ENCODE data around the gene ZNF70.

ZNF70 gene

DNA sequence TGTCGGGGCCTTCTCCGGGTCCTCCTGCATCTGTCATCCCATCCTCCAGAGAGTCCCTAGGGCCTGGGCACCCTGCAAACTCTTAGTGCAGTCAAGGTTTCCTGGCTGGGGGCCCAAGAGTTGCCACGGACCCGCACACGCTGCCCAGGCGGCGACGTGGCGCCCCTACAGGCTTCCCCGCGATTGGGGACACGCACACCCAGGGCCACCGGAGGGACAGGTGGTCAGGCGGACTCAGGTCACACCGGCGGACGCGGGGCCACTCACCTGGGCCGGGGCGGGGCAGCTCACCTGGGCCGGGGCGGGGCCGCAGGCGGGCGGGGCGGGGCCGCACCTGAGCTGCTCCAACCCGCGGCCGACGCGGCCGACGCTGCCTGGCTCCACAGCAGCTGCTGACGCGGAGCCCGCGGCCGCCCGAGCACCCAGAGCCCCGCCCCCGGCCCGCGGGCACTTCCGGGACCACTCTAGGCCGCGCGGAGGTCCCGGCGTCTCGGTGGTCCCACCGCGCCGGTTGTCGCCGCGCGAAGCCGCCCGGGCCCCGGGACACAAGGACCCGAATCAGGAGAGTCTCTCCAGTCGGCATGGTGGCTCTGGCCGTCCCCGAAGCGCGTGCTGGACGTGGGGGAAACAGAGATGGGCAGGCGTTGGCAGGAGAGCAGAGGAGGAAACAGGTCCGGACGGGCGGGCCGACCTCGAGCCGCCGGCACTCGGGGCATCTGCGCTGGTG is at the start of gene ZNF70:
Gene ZNF70 (minus strand): TSS at position 399 of the 727 bp plus-strand sequence. CDS start 5,972 bp downstream, outside the sequence.
- Histone ChIP-seq H3K4me3 (ENCODE audit: low read length) (peak within 1 kb of the TSS; percentile 97), H3K4me1 (ENCODE audit: control insufficient read depth, low read length) (peaks cover 51% of the 10 kb centered on the region), H3K9me3 (ENCODE audit: control insufficient read depth, insufficient read depth, low read length) (no peaks in the 10 kb centered on the region), H3F3A (ENCODE audit: control insufficient read depth, insufficient read depth) (peaks cover 33% of the 10 kb centered on the region), H3K79me2 (ENCODE audit: control insufficient read depth, low read length) (peaks cover 23% of the 10 kb centered on the region), H3K27me3 (ENCODE audit: control insufficient read depth, low read length) (no peaks in the 10 kb centered on the region), H3K27ac (ENCODE audit: low read depth, low read length) (peak within 1 kb of the TSS; percentile 92), H4K20me1 (ENCODE audit: control insufficient read depth, insufficient read depth, low read depth, low read length) (no peaks in the 10 kb centered on the region), H3K4me2 (ENCODE audit: low read length) (peak within 1 kb of the TSS; percentile 88), H3K36me3 (ENCODE audit: control insufficient read depth, low read length) (peaks cover 21% of the 10 kb centered on the region), H3K9me2 (replicated peaks; ENCODE audit: control insufficient read depth, low read length) (no peaks in the 10 kb centered on the region)
- no peak for TF ChIP-seq EZH2phosphoT487 (IDR thresholded peaks at IDR 0.05; ENCODE audit: borderline replicate concordance, low read length)
- TF ChIP-seq, protein P1, sequence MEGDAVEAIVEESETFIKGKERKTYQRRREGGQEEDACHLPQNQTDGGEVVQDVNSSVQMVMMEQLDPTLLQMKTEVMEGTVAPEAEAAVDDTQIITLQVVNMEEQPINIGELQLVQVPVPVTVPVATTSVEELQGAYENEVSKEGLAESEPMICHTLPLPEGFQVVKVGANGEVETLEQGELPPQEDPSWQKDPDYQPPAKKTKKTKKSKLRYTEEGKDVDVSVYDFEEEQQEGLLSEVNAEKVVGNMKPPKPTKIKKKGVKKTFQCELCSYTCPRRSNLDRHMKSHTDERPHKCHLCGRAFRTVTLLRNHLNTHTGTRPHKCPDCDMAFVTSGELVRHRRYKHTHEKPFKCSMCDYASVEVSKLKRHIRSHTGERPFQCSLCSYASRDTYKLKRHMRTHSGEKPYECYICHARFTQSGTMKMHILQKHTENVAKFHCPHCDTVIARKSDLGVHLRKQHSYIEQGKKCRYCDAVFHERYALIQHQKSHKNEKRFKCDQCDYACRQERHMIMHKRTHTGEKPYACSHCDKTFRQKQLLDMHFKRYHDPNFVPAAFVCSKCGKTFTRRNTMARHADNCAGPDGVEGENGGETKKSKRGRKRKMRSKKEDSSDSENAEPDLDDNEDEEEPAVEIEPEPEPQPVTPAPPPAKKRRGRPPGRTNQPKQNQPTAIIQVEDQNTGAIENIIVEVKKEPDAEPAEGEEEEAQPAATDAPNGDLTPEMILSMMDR (IDR thresholded peaks at IDR 0.05; ENCODE audit: low read depth, low read length, poor library complexity, severe bottlenecking): peak; percentile 43

DNA sequence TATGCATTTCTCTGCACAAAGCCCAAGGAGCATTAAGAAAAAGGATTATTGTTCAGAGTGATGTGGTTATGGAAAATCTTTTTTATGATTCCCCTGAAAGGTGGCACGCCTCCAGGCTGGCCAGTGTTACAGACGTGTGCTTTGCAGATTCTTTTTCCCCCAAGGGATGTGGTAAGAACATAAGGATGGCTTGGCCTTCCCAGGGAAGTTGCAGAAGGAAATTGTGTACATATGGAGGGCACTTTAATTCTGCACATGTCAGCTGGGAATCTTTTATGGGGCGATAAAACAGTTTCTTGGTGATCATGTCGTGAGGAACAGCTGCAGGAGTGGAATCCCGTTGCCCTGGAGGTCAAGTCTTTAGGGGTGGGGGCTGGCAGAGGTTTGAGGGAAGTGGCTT is 45.5 kb upstream of the ZNF70 start:
- H3K4me3 ChIP-seq (ENCODE audit: low read length): no peak overlapping the region
- H3K4me1 ChIP-seq (ENCODE audit: control insufficient read depth, low read length): peaks cover 40% of the 10 kb centered on the region
- H3K79me2 ChIP-seq (ENCODE audit: control insufficient read depth, low read length): peaks cover 32% of the 10 kb centered on the region
- no peaks in the 10 kb centered on the region for H3K9me2 ChIP-seq (replicated peaks; ENCODE audit: control insufficient read depth, low read length)
- peaks cover 30% of the 10 kb centered on the region for H3F3A ChIP-seq (ENCODE audit: control insufficient read depth, insufficient read depth)
- peaks cover 78% of the 10 kb centered on the region for H3K36me3 ChIP-seq (ENCODE audit: control insufficient read depth, low read length)
- no peak overlapping the region for H3K4me2 ChIP-seq (ENCODE audit: low read length)
- H3K27ac ChIP-seq (ENCODE audit: low read depth, low read length): peak overlapping the region; percentile 4; the same call in 1 of the 2 replicates
- H3K27me3 ChIP-seq (ENCODE audit: control insufficient read depth, low read length): no peaks in the 10 kb centered on the region
- 0 out of 2 replicates have a peak, but pooled peaks cover 10% of the 10 kb centered on the region for H4K20me1 ChIP-seq (ENCODE audit: control insufficient read depth, insufficient read depth, low read depth, low read length)
- TF ChIP-seq EZH2phosphoT487 (IDR thresholded peaks at IDR 0.05; ENCODE audit: borderline replicate concordance, low read length): no peak
- TF ChIP-seq, protein P1 (IDR thresholded peaks at IDR 0.05; ENCODE audit: low read depth, low read length, poor library complexity, severe bottlenecking): no peak
- no peaks in the 10 kb centered on the region for H3K9me3 ChIP-seq (ENCODE audit: control insufficient read depth, insufficient read depth, low read length)

- Histone ChIP-seq H3K9me3 (ENCODE audit: control insufficient read depth, insufficient read depth, low read length) (no peaks in the 10 kb centered on the region), H3K9me2 (replicated peaks; ENCODE audit: control insufficient read depth, low read length) (no peaks in the 10 kb centered on the region), H3K27ac (ENCODE audit: low read depth, low read length) (no peak overlapping the region), H3K4me3 (ENCODE audit: low read length) (no peak overlapping the region), H3K4me1 (ENCODE audit: control insufficient read depth, low read length) (peaks cover 27% of the 10 kb centered on the region), H3K79me2 (ENCODE audit: control insufficient read depth, low read length) (peaks cover 55% of the 10 kb centered on the region), H3K36me3 (ENCODE audit: control insufficient read depth, low read length) (peaks cover 80% of the 10 kb centered on the region), H3K4me2 (ENCODE audit: low read length) (no peak overlapping the region), H4K20me1 (ENCODE audit: control insufficient read depth, insufficient read depth, low read depth, low read length) (peaks cover 17% of the 10 kb centered on the region; the same call in 1 of the 2 replicates), H3F3A (ENCODE audit: control insufficient read depth, insufficient read depth) (peaks cover 9% of the 10 kb centered on the region), H3K27me3 (ENCODE audit: control insufficient read depth, low read length) (no peaks in the 10 kb centered on the region)
- TF ChIP-seq EZH2phosphoT487 (IDR thresholded peaks at IDR 0.05; ENCODE audit: borderline replicate concordance, low read length): no peak
- TF ChIP-seq, protein P1 (IDR thresholded peaks at IDR 0.05; ENCODE audit: low read depth, low read length, poor library complexity, severe bottlenecking): no peak
Measured at GRCh38 chr22:23793326-23793725, 42.4 kb upstream of the ZNF70 start.
